Small intestine (tissue), 7 donors: Measurements from ENCODE around the gene KCNIP1. TPM values are rescaled to one million over a fixed set of nuclear protein-coding genes. Genes with fewer than 3 reads are reported as not detected.

ENCODE experiments used
- DNase-seq, 2 donors: peaks; one replicate each; pipeline versions ENCODE4 v3.0.0 to v3.0.0-alpha.2; 2013
- FAIRE-seq: peaks from 2 replicates; lab custom pipeline; 2012; peaks lifted over from hg19 to GRCh38; lab: Jason Lieb, UNC
- H3K27ac ChIP-seq, 3 donors: one replicate each; pipeline ENCODE4 v1.5.1; 2013; ENCODE audit warnings: low read length in 2 of 3, mild to moderate bottlenecking in 2 of 3, control low read depth in 1 of 3, inconsistent platforms in 1 of 3, low read depth in 1 of 3, moderate library complexity in 1 of 3
- H3K27me3 ChIP-seq, 3 donors: one replicate each; pipeline ENCODE4 v1.6.1; 2013; ENCODE audit warnings: low read length in 3 of 3, inconsistent platforms in 1 of 3; ENCODE audit not compliant: control insufficient read depth in 3 of 3, insufficient read depth in 3 of 3
- H3K36me3 ChIP-seq, 3 donors: one replicate each; pipeline ENCODE4 v1.6.1; 2013; ENCODE audit warnings: low read length in 3 of 3, inconsistent platforms in 1 of 3, low read depth in 1 of 3, mild to moderate bottlenecking in 1 of 3, moderate library complexity in 1 of 3; ENCODE audit not compliant: control insufficient read depth in 3 of 3, insufficient read depth in 2 of 3
- H3K4me1 ChIP-seq, 3 donors: one replicate each; pipeline ENCODE4 v1.6.1; 2013; ENCODE audit warnings: low read length in 2 of 3, inconsistent platforms in 1 of 3, low read depth in 1 of 3, mild to moderate bottlenecking in 1 of 3, moderate library complexity in 1 of 3; ENCODE audit not compliant: control insufficient read depth in 3 of 3, insufficient read depth in 2 of 3
- H3K4me3 ChIP-seq, 3 donors: one replicate each; pipeline ENCODE4 v1.5.1; 2013; ENCODE audit warnings: low read length in 3 of 3, control low read depth in 1 of 3, inconsistent platforms in 1 of 3, low read depth in 1 of 3, mild to moderate bottlenecking in 1 of 3, moderate library complexity in 1 of 3
- H3K9me3 ChIP-seq, 2 donors: one replicate each; pipeline ENCODE4 v1.6.1; 2013; ENCODE audit warnings: low read depth in 1 of 2, low read length in 1 of 2; ENCODE audit not compliant: control insufficient read depth in 2 of 2, insufficient read depth in 1 of 2
- WGBS, 3 donors: extraction: QIAGEN DNeasy Blood & Tissue Kit; methylation state at CpG; one replicate each; pipeline ENCODE4 v1.1.7; 2013; 5-methylcytosine and 5-hydroxymethylcytosine counted together
- polyA plus RNA-seq, 4 donors: library from polyadenylated mRNA; stranded (reverse) in 3 of 4; unstranded in 1 of 4; fragments of 200-250 nt in 3 of 4; fragments of 120-200 nt in 1 of 4; gene quantifications; one replicate each; pipeline versions ENCODE4 v1.2.1 to v1.2.3, GENCODE V29; 2013
- donor health status: healthy with polysubstance abuse.
- donor health status: control.
- donor health status: control.
- donor health status: Bipolar disorder and iron deficiency.
- donor health status: healthy.

Gene KCNIP1
- polyA plus RNA-seq, 4 donors = 0.21 to 1.0 TPM; not detected in 2

GRCh38 chr5:170495825-170496661 lies 7.8 kb upstream of the KCNIP1 start:
- DNase-seq (no peak), FAIRE-seq (no peak)
- Histone ChIP-seq H3K27me3 (peaks cover 0 to 4% (median 0%) of the 10 kb centered on the region in 3 donors), H3K9me3 (peaks cover 0 to 1% of the 10 kb centered on the region in 2 donors), H3K36me3 (no peaks in the 10 kb centered on the region), H3K27ac (no peak overlapping the region), H3K4me1 (peaks cover 0 to 2% (median 0%) of the 10 kb centered on the region in 3 donors), H3K4me3 (no peak overlapping the region)
- WGBS, 3 donors = 71 to 75% (median 71%) methylated on average over 10 of the region's 10 CpGs

GRCh38 chr5:170496662-170497028 lies 7.2 kb upstream of the KCNIP1 start:
- no peak for DNase-seq
- peaks cover 0 to 1% of the 10 kb centered on the region in 2 donors for H3K9me3 ChIP-seq
- 66 to 79% (median 68%) methylated on average over 6 of the region's 6 CpGs for WGBS, 3 donors

GRCh38 chr5:170497311-170498038 lies 6.3 kb upstream of the KCNIP1 start:
- peaks cover 0 to 7% (median 2%) of the 10 kb centered on the region in 3 donors for H3K27me3 ChIP-seq
- no peaks in the 10 kb centered on the region for H3K4me1 ChIP-seq
- DNase-seq (no peak), FAIRE-seq (no peak)
- no peak overlapping the region for H3K27ac ChIP-seq
- no peak overlapping the region for H3K4me3 ChIP-seq
- WGBS, 3 donors = 64 to 74% (median 71%) methylated on average over 13 of the region's 13 CpGs
- peaks cover 0 to 1% of the 10 kb centered on the region in 2 donors for H3K9me3 ChIP-seq
- H3K36me3 ChIP-seq = no peaks in the 10 kb centered on the region

More at GRCh38 chr5:170496662-170497028, 7.2 kb upstream of the KCNIP1 start:
- H3K27ac ChIP-seq = no peak overlapping the region
- peaks cover 0 to 2% (median 0%) of the 10 kb centered on the region in 3 donors for H3K4me1 ChIP-seq
- no peak for FAIRE-seq
- H3K4me3 ChIP-seq = no peak overlapping the region
- H3K36me3 ChIP-seq = no peaks in the 10 kb centered on the region
- H3K27me3 ChIP-seq = peaks cover 0 to 4% (median 0%) of the 10 kb centered on the region in 3 donors

GRCh38 chr5:170498811-170499351 lies 4.9 kb upstream of the KCNIP1 start:
- Histone ChIP-seq H3K9me3 (no peaks in the 10 kb centered on the region), H3K27me3 (peaks cover 2 to 16% (median 2%) of the 10 kb centered on the region in 3 donors), H3K4me1 (no peaks in the 10 kb centered on the region), H3K27ac (no peak overlapping the region), H3K36me3 (no peaks in the 10 kb centered on the region), H3K4me3 (no peak overlapping the region)
- no peak for FAIRE-seq
- 66 to 77% (median 69%) methylated on average over 5 of the region's 5 CpGs for WGBS, 3 donors
- no peak for DNase-seq

GRCh38 chr5:170499621-170500020 lies 4.2 kb upstream of the KCNIP1 start:
- no peaks in the 10 kb centered on the region for H3K36me3 ChIP-seq
- peaks cover 2 to 18% (median 3%) of the 10 kb centered on the region in 3 donors for H3K27me3 ChIP-seq

GRCh38 chr5:170501361-170501760 lies 2.5 kb upstream of the KCNIP1 start:
- no peaks in the 10 kb centered on the region for H3K9me3 ChIP-seq
- H3K27ac ChIP-seq = no peak overlapping the region
- WGBS, 3 donors = 65 to 84% (median 70%) methylated on average over 1 of the region's 1 CpG
- no peak for DNase-seq
- no peaks in the 10 kb centered on the region for H3K4me1 ChIP-seq
- no peaks in the 10 kb centered on the region for H3K36me3 ChIP-seq
- H3K4me3 ChIP-seq = no peak overlapping the region
- FAIRE-seq = no peak
- peaks cover 3 to 30% (median 5%) of the 10 kb centered on the region in 3 donors for H3K27me3 ChIP-seq

More at GRCh38 chr5:170499621-170500020, 4.2 kb upstream of the KCNIP1 start:
- WGBS, 3 donors = 95 to 100% (median 98%) methylated on average over 2 of the region's 2 CpGs
- DNase-seq (no peak), FAIRE-seq (no peak)
- no peaks in the 10 kb centered on the region for H3K9me3 ChIP-seq
- H3K4me3 ChIP-seq = no peak overlapping the region
- H3K27ac ChIP-seq = no peak overlapping the region
- no peaks in the 10 kb centered on the region for H3K4me1 ChIP-seq

- Histone ChIP-seq H3K4me1 (no peaks in the 10 kb centered on the region), H3K27ac (no peak overlapping the region), H3K9me3 (no peaks in the 10 kb centered on the region), H3K36me3 (no peaks in the 10 kb centered on the region), H3K27me3 (peaks cover 3 to 33% (median 5%) of the 10 kb centered on the region in 3 donors), H3K4me3 (no peak overlapping the region)
- DNase-seq (no peak), FAIRE-seq (no peak)
- WGBS, 3 donors = 45 to 65% (median 64%) methylated on average over 2 of the region's 2 CpGs
These were observed 1.9 kb upstream of the KCNIP1 start for GRCh38 chr5:170501931-170502330.

- DNase-seq (no peak), FAIRE-seq (no peak)
- no peaks in the 10 kb centered on the region for H3K9me3 ChIP-seq
- H3K4me1 ChIP-seq = no peaks in the 10 kb centered on the region
- no peak overlapping the region for H3K27ac ChIP-seq
- no peaks in the 10 kb centered on the region for H3K36me3 ChIP-seq
- peak overlapping the region in 1 of 3 donors; percentile 13 for H3K4me3 ChIP-seq
- WGBS, 3 donors = 76 to 83% (median 79%) methylated on average over 23 of the region's 23 CpGs
- peaks cover 3 to 33% (median 5%) of the 10 kb centered on the region in 3 donors for H3K27me3 ChIP-seq
These were observed 921 bp downstream of the KCNIP1 start for GRCh38 chr5:170504616-170505266.
